ENCODE results near the gene MORC4.

MORC4 gene

GRCh38 chrX:106905064-106905708, 94.8 kb downstream of the MORC4 start:
- DNase-seq (ENCODE audit: low spot score), result no peak

- no peak for DNase-seq (ENCODE audit: low spot score)
Measured at GRCh38 chrX:106903856-106904528, 96.0 kb downstream of the MORC4 start.

GRCh38 chrX:106903291-106903824, 96.7 kb downstream of the MORC4 start, which contains the start of gene RIPPLY1:
RIPPLY1 (minus strand) TSS chrX:106903341; CDS start chrX:106903287, 54 bp downstream.
- no peak for DNase-seq (ENCODE audit: low spot score)

- no peak for DNase-seq (ENCODE audit: low spot score)
Measured at GRCh38 chrX:106902684-106903083, 97.3 kb downstream of the MORC4 start.

- DNase-seq (ENCODE audit: low spot score), result no peak
Measured at GRCh38 chrX:106901781-106902219, 98.2 kb downstream of the MORC4 start.

GRCh38 chrX:106901341-106901740, 98.7 kb downstream of the MORC4 start:
- no peak for DNase-seq (ENCODE audit: low spot score)

GRCh38 chrX:106899841-106900240, 100.2 kb downstream of the MORC4 start:
- DNase-seq (ENCODE audit: low spot score), result no peak

- no peak for DNase-seq (ENCODE audit: low spot score)
Measured at GRCh38 chrX:106899276-106899675, 100.7 kb downstream of the MORC4 start.

- DNase-seq (ENCODE audit: low spot score), result peak; percentile 49
Measured at GRCh38 chrX:106898462-106898861, 101.5 kb downstream of the MORC4 start.

- DNase-seq (ENCODE audit: low spot score), result no peak
Measured at GRCh38 chrX:106897259-106897658, 102.8 kb downstream of the MORC4 start.

GRCh38 chrX:106894978-106895452, 105.0 kb downstream of the MORC4 start:
- no peak for DNase-seq (ENCODE audit: low spot score)

- DNase-seq (ENCODE audit: low spot score), result peak; percentile 36
Measured at GRCh38 chrX:106894392-106894909, 105.6 kb downstream of the MORC4 start.

GRCh38 chrX:106891762-106892460, 108.1 kb downstream of the MORC4 start:
- DNase-seq (ENCODE audit: low spot score), result no peak

Measured in HuH-7 (cell line).